IPS-NIHi7 (cell line): ENCODE results near the gene FOXC2.

Source experiments
- DNase-seq: peaks from one replicate; pipeline ENCODE4 v3.0.0; 2012; ENCODE audit warnings: mixed read lengths; ENCODE audit errors: extremely low spot score

Gene FOXC2

GRCh38 chr16:86614699-86615098, 48.1 kb downstream of the FOXC2 start:
- DNase-seq = no peak

- DNase-seq = no peak
These were observed 50.3 kb downstream of the FOXC2 start for GRCh38 chr16:86616906-86617305.

- DNase-seq = no peak
These were observed 52.0 kb downstream of the FOXC2 start for GRCh38 chr16:86618431-86619238.
